Limb (tissue), 2 donors: ENCODE results near the gene NR1H3.
"Not testable (repeated sequence)": the region's sequence is repeated elsewhere in the genome, so short reads cannot be mapped to it uniquely, and the experiment has no call there.

Experiments
- DNase-seq, 2 donors: peaks; one replicate each; pipeline ENCODE4 v3.0.0-alpha.2; 2016; ENCODE audit errors: extremely low spot score in 2 of 2

The NR1H3 gene

GRCh38 chr11:47305734-47306483 is 48.1 kb downstream of the NR1H3 start:
- DNase-seq = no peak

- DNase-seq = no peak
Measured at GRCh38 chr11:47306484-47306844, 48.7 kb downstream of the NR1H3 start.

- DNase-seq = no peak
Measured at GRCh38 chr11:47308050-47308823, 50.4 kb downstream of the NR1H3 start.

- no peak for DNase-seq
Measured at GRCh38 chr11:47314992-47315391, 57.2 kb downstream of the NR1H3 start.

DNA sequence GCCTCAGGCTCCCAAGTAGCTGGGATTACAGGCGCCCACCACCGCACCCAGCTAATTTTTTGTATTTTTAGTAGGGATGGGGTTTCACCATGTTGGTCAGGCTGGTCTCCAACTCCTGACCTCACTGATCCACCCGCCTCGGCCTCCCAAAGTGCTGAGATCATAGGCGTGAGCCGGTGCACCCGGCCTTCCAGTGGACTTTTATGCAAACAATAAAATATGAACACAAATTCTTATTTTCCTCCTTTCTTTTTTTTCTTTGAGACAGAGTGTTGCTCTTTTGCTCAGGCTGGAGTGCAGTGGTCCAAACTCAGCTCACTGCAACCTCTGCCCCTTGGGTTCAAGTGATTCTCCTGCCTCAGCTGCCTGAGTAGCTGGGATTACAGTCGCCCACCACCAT is 58.7 kb downstream of the NR1H3 start:
- DNase-seq = not testable (repeated sequence)

- no peak for DNase-seq
Measured at GRCh38 chr11:47317064-47317828, 59.5 kb downstream of the NR1H3 start.

- DNase-seq = no peak
Measured at GRCh38 chr11:47318166-47318565, 60.4 kb downstream of the NR1H3 start.
